Measurements from ENCODE around the gene AIG1.

AIG1 gene

DNA sequence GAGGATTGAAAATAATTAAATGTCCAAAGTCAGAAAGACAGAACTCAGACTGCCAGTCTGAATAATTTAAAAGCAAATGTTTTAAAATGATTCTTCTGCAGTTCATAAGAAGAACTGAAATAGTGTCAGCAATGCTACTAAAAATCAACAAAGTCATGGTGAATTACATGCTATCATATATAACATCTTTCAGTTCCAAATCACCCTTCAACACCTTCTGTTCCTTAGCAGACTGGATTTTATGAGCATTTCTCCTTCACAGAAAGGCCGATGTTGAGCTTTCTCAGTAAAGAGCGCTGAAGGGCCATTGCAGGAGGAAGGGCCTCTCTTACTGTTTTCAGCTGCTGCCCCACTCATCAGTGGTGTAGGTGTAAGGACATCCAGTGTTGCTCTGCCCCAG is 63.3 kb downstream of the AIG1 start:
- no peak for DNase-seq
- Histone ChIP-seq H3K27ac (no peak overlapping the region), H3K9me3 (ENCODE audit: severe bottlenecking) (peaks cover 5% of the 10 kb centered on the region), H3K36me3 (no peaks in the 10 kb centered on the region), H3K4me3 (ENCODE audit: low read depth, low read length) (no peak overlapping the region), H3K27me3 (ENCODE audit: insufficient read depth, low read depth, severe bottlenecking) (no peaks in the 10 kb centered on the region)
- TF ChIP-seq, protein P1, sequence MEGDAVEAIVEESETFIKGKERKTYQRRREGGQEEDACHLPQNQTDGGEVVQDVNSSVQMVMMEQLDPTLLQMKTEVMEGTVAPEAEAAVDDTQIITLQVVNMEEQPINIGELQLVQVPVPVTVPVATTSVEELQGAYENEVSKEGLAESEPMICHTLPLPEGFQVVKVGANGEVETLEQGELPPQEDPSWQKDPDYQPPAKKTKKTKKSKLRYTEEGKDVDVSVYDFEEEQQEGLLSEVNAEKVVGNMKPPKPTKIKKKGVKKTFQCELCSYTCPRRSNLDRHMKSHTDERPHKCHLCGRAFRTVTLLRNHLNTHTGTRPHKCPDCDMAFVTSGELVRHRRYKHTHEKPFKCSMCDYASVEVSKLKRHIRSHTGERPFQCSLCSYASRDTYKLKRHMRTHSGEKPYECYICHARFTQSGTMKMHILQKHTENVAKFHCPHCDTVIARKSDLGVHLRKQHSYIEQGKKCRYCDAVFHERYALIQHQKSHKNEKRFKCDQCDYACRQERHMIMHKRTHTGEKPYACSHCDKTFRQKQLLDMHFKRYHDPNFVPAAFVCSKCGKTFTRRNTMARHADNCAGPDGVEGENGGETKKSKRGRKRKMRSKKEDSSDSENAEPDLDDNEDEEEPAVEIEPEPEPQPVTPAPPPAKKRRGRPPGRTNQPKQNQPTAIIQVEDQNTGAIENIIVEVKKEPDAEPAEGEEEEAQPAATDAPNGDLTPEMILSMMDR (IDR thresholded peaks at IDR 0.05; ENCODE audit: low read depth, low read length): no peak

- H3K36me3 ChIP-seq: no peaks in the 10 kb centered on the region
- TF ChIP-seq, protein P1 (IDR thresholded peaks at IDR 0.05; ENCODE audit: low read depth, low read length): no peak
- no peak for DNase-seq
- no peaks in the 10 kb centered on the region for H3K27me3 ChIP-seq (ENCODE audit: insufficient read depth, low read depth, severe bottlenecking)
- no peak overlapping the region for H3K4me3 ChIP-seq (ENCODE audit: low read depth, low read length)
- H3K27ac ChIP-seq: no peak overlapping the region
- peaks cover 6% of the 10 kb centered on the region for H3K9me3 ChIP-seq (ENCODE audit: severe bottlenecking)
Observed at GRCh38 chr6:143125455-143125854, 64.8 kb downstream of the AIG1 start.

- Histone ChIP-seq H3K36me3 (no peaks in the 10 kb centered on the region), H3K9me3 (ENCODE audit: severe bottlenecking) (peaks cover 3% of the 10 kb centered on the region)
- DNase-seq: no peak
Observed at GRCh38 chr6:143125864-143126573, 65.3 kb downstream of the AIG1 start.

DNA sequence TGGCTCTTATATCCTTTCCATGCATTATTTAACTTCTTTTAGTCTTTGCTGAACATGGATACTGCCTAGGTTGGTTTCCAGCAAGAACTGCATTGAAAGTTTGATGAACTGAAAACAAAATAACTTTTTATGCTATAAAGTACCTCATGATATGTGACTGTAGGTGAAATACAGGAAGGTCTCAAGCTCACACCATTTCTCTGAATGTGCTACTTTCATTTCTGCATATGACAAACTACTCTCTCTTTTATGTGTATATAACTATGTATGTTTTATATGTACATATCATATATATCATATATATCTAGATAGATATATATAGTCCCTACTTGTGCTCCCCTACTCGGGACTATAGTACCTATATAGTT is 65.9 kb downstream of the AIG1 start:
- DNase-seq: no peak
- no peaks in the 10 kb centered on the region for H3K27me3 ChIP-seq (ENCODE audit: insufficient read depth, low read depth, severe bottlenecking)
- TF ChIP-seq, protein P1 (IDR thresholded peaks at IDR 0.05; ENCODE audit: low read depth, low read length): no peak

More at GRCh38 chr6:143125864-143126573, 65.3 kb downstream of the AIG1 start:
- Histone ChIP-seq H3K27me3 (ENCODE audit: insufficient read depth, low read depth, severe bottlenecking) (no peaks in the 10 kb centered on the region), H3K27ac (no peak overlapping the region), H3K4me3 (ENCODE audit: low read depth, low read length) (no peak overlapping the region)
- TF ChIP-seq, protein P1 (IDR thresholded peaks at IDR 0.05; ENCODE audit: low read depth, low read length): no peak

DNA sequence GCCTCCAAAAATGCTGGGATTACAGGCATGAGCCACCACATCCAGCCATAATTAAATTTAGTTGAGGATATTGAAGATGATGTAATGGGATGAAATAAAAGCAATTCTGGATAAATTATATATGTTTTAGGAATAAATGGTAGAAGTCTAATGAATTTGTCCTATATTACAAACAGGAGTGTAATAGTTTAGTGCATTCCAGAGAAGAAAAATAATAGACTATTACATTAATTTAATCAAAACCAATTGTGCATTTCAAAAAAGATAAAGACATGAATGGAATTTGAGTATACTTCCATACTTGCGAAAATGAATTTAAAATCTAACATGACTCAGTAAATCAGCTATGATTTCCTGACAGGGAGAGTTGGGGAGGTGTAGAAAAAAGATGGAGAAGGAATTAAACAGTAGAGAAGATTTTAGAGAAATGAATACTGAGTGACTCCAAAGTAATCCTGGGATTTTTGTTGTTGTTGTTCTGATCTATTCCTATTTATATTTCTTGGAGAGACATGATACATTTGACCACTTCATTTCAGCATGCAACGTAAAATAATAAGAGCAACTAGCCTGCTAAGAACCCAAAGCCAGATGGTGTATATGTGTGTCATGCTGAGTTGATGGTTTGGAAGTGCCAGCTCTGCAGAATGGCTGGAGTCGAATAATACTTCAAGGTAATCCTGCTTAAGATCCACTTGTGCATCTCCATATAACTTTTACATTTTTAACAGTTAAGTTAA is 67.4 kb downstream of the AIG1 start:
- Histone ChIP-seq H3K4me3 (ENCODE audit: low read depth, low read length) (no peak overlapping the region), H3K9me3 (ENCODE audit: severe bottlenecking) (peaks cover 3% of the 10 kb centered on the region), H3K36me3 (no peaks in the 10 kb centered on the region), H3K27ac (no peak overlapping the region), H3K27me3 (ENCODE audit: insufficient read depth, low read depth, severe bottlenecking) (no peaks in the 10 kb centered on the region)
- peak; percentile 31 for DNase-seq
- TF ChIP-seq, protein P1 (IDR thresholded peaks at IDR 0.05; ENCODE audit: low read depth, low read length): no peak

More for the DNA sequence above, 65.9 kb downstream of the AIG1 start:
- no peak overlapping the region for H3K27ac ChIP-seq
- peaks cover 3% of the 10 kb centered on the region for H3K9me3 ChIP-seq (ENCODE audit: severe bottlenecking)
- no peak overlapping the region for H3K4me3 ChIP-seq (ENCODE audit: low read depth, low read length)
- no peaks in the 10 kb centered on the region for H3K36me3 ChIP-seq

All from WERI-Rb-1 (cell line).